Activated naive CD4-positive, alpha-beta T cell (primary cell): ENCODE results near the gene UGT1A4.

ENCODE experiments used
- DNase-seq, 4 experiments: peaks; one replicate each; lab custom pipeline; 2025; lab: John Stamatoyannopoulos, UW

Gene UGT1A4

DNA sequence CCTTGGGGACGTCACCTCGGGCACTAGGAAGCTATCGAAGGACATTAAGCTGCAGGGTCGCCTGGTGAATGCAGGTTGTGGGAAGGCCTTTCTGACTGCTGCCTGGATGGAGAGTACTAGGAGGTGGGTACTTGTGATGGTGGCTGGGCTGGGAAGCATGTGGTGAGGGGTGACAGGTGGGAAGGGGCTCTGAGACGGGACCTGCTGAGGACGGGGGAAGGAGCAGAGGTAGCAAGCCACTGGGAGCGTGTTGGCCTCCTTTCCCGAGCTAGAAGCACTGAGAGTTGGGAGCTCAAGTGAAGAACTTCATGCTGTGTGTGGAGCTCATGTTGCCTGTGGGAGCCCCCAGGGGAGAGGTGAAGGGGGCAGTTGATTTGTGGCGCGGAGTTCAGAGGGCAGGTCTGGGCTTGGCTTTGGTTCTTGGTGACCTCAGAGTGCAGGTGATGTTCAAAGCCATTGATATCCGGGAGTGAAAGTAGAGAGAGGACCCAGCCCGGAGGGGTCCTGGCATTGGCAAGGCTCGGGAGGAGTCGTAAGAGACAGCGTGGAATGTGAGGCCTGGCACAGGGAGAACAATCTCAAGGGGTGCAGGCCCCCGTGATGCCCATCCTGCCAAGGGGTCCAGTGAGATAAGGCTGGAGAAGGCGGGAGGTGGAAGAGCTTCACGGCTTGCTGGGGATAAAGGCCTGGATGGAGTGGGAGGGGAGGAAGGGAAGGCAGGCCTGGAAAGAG is 72.8 kb downstream of the UGT1A4 start:
- no peak for DNase-seq

DNA sequence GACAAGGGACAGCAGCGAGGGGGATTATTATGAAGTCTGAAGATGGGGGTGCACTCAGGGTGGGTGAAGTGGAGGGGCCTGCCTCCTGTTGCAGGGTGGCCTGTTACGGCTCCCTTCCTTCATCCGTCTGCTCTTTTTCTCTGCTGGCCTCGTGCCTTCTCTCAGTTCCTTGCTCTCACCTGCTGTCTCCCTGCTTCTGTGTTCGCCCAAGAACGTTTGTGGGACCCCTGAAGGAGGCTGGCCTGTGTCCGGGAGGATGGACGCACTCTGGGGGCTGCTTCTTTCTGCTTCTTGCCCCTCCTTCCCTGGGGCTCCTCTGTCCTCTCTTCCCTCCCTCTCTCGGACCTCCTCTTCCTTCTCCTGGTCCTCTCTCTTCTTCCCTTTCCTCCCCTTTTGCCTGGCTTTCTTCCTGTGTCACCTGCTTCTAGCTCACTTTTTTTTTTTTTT is 73.4 kb downstream of the UGT1A4 start:
- DNase-seq: no peak

DNA sequence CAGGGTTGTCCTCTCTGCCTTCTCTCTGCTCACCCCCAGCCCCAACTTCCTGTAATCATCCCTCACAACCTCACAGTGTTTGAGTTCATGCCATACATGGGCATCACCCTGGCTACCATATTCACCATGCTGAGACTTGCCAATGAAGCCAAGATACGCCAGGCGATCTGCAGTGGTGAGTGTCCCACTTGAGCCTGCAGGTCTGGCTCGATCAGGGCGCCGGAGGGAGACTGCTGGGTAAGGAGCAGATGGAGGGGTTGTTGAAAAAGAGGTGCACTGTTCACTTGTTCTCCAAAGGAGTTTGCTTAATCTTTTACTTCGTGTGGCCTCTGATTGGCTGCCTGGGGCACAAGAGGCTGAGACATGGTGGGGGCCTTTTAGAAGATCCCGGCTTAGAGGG is 74.2 kb downstream of the UGT1A4 start:
- DNase-seq: no peak

DNA sequence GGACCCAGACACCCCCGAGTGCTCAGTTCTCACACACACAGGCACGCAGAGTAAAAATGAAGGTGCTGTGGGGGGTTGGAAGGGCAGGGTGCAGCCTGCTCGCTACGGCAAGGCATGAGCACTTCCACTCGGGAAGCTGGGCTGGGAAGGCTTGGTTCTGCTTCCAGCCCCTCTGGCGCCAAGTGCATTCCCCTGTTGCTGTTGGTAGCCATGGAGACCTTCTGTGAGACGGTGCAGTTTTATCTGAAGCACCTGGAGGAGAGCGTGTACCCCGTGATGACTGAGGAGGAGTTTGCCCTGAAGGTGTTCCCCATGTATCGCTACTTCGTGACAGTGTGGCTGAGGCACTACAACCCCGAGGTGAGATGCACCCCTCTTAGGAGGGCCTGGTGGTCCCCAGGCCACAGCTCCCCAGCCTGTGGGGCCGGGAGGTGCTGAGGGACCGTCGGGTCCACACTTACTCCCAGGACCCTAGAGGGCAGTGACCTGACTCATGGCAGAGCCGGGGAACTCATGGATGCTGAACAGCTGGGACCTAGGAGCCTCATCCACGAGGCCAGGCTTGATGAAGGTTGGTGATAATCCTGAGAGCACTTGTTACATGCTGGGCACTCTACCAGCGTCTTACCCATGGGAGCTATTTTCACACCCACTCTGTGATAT is 75.1 kb downstream of the UGT1A4 start:
- DNase-seq: no peak

DNA sequence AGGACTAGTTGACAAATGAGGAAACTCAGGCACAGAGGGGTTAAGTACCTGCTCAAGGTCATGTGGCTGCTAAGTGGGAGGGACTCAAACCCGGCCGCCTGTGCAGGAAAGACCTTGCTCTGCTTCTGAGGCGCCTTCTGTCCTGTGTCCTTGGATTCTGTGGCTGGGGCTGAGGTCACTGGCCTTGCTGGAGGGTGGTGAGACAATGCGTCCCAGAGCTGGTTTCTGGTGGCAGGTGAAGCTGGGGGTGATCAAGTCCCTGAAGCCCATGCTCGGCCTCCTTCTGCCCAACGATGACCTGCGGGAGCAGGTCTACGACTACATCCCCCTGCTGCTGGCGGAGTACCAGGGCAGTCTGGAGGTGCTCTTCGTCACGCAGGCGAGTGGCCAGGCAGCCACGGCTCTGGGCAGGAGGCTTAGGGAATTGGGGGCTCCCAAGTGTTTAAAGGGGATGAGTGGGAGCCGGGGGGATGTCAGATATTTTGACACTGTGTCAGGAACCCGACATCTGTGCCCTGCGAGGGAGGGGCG is 75.7 kb downstream of the UGT1A4 start:
- no peak for DNase-seq

DNA sequence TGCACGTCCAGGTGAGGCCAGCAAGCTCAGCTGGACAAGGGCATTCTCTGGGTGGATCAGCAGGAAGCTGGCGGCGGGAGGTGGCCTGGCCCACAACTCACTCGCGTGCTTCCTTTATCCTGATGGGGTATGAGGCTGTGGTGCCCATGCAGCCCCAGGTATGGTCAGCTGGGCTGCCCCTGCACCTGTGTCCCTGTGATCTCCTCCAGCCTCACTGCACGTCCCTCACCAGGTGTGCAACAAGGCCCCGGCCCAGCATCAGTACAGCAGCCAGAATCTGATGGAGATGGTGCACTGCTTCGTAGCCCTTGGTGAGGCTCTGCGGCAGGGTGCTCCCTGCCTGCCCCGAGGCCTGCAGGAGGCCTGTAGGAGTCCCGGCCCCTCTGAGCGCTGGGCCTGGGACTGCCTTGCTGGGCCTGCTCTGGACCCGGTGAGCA is 77.2 kb downstream of the UGT1A4 start:
- DNase-seq: no peak

DNA sequence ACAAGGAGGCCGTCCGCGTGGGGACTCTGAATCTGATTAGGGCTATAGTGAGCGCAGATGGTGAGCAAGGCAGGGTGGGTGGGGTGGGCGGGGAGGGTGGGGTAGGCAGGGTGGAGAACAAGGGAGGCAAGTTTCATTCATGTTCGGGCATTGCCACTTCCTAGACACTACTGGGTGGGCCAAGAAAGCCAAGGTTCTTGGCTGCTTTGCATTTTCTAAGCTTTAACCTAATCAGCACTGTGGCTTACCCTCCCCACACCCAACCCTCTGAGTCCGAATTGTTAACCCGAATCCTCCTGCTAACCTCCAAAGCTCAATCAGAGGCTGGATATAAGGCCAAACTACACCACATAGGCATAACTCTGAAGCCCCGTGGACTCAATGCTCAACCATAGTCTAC is 77.7 kb downstream of the UGT1A4 start:
- no peak for DNase-seq

DNA sequence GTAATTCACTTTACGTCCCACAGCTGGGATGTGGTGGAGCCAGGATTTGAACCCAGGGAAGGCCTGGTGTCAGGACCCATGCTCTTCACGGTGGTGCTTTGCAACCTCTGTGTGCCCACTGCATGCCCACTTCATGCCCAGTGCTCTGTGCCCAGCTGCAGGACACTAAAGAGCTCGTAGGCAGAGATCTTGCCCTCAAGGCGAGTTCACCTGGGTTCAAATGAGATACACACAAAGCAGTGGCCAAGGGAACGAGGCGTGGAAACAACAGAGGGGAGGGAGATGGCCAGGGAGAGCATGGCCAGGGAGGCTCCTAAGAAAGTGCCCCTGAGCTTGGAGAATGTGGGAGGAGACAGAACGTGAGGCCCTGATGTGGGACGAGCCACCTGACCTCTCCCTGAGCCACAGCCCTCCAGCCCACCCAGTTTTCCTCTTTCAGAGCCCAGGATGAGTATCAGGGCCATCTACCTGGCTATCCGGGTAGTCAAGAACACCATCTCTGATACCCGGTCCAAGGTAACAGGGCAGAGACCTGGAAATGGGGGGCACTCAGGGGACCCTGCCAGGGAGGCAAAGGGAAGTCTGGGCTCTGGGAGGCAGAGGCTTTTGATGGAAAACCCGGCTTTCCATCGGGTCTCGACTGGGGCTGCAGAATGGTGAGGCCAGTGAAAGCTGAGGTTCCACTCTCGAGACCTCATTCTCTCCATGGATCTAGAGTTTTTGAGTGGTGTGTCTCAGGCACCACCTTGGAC is 80.0 kb downstream of the UGT1A4 start:
- no peak for DNase-seq

DNA sequence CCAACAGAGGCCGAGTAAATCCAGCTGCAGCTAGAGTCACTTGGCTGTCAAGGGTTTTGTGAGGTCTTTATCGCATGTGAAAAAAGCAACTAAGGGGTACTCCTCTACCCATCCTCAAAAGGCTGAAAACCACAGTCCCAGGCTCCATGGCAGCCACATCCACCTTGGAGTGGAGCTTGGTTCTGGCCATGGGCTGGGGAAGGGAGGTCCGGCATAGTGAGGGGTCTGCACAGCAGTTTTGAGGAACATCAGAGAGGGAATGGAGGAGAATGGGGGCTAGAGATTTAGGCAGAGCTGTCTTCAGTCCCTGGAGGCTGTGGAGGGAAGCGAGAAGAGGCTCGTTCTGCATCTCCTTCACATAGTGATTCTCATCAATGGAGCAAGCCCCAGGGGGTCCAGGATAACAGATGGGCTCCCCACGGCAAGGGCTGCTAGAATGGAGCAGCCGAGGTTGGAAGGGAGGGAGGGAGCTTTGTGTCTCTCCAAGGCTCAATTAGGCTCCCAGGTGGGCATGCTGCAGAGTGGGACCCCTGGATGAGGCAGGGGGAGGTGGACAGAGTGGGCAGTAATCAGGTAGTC is 80.6 kb downstream of the UGT1A4 start:
- DNase-seq: no peak

DNA sequence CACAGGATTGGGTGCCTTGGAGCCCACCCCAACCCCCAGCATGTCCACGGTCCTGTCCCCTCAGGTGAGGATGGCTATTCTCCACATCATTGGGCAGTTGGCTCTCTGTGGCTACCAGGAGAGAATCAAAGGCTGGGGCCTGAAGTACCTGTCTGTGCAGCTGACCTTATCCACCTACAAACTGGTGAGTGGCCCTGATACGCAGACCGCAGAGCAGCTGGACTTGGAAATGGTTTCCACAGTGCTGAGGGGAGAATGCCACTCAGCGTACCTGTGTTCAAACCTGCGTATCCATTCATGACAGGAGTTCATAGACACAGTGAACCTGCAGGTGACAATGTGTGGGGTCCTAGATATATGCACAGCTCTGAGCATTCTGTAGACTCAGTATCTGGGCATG is 81.2 kb downstream of the UGT1A4 start:
- DNase-seq: no peak

DNA sequence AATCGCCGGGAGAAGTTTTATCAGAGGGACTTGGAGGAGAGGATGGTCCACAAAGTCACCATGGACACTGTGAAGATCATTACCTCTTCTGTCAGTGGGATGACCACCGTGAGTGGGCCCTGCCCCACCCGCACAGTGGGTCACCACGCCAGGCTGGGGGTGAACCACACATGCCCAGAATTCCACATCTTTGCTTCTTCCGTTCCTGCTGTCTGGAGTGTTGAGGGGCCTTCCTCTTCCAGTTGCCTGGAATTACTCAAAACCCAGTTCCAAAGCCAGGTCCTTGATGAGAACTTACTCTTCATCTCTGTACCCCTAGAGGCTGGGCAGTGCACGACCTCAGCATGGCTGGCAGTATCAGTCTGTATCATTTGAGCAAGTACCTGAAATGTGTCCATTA is 81.7 kb downstream of the UGT1A4 start:
- DNase-seq: no peak

DNA sequence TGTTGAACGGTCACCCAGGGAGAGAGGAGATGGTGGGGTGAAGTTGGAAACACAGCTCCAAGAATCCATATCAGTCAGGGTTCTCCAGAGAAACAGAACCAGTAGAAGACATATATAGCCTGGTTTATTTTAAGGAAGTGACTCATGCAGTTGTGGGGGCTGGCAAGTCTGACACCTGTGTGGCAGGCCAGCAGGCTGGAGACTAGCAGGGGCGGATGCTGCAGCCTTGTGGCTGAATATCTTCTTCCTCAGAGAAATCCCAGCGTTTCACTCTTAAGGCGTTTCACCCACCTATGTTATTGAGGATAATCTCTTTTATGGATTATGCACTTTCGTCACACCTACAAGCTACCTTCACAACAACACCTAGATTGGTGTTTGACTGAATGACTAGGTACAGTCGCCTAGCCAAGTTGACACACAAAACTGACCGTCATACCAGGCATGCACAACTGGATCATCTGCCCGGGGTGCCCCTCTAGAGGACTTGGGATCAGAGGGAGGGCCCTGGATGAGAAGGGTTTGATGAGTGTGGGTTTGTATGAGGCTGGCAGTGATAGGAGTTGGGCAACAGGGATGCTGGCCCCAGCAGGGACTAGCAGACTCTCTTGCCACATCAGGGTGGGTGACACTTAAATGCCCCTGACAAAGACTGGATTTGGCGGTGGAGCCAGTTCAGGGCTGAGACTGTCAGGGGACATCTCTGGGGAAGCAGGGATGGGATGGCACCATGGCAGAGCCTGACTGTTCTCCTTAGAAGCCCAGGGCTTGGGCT is 83.0 kb downstream of the UGT1A4 start:
- DNase-seq: no peak

DNA sequence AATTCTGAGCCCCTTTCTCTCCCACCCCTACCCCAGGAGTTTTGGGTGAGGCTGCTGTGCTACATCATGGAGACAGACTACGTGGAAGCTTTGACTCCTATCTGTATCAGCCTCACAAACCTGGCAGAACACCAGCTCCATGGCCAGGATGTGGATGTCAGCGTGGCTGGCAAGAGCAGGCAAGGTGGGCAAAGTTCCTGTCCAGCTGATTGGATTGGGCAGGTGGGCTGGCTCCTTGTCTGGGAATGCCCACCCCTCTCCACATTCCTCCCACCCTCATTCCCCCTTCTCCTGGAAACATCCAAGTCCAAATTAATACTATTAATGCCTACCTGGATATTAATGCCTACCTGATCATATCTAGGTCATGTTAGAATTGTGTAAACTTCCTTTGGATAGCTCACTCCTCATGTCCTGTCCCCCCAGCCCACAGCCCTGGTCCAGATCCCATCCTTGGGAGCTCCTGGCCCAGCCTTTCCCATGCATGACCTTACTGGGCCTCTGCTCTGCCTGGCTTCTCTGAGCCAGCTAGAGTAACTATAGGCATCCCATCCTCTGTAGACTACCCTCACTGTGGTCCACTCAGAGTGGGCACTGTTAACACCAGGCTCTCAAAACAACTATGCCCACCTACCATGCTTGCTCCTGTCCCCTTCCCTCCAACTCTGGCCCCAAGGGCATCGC is 83.7 kb downstream of the UGT1A4 start:
- DNase-seq: no peak

DNA sequence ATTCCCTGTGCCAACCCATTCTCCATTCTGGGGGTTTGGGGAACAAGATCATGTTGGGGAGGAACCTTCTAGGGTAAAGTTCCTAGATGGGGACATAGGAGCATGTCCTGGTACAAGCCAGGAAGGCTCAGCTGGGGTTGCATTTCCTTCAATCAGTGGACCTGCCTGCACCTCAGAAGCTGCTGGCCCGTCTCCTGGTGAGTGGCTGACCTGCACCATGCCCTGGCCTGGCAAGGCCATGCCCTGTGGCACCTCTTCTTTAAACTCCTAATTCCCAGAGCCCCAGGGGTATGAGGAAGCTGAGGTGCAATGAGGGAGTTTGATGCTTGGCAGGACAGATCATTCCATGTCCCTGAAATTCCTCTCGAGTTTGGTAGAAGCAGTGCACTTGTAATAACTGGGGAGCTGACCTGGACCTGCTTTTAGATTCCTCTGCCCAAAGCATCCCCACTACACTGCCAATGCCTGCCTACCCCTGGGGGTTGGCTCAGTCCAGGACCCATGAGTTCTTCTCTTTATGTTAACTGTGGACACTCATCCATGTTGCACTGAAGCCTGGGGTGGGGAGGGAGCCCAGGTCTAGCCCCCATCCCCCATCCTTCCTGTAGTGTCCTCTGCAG is 84.9 kb downstream of the UGT1A4 start:
- no peak for DNase-seq

DNA sequence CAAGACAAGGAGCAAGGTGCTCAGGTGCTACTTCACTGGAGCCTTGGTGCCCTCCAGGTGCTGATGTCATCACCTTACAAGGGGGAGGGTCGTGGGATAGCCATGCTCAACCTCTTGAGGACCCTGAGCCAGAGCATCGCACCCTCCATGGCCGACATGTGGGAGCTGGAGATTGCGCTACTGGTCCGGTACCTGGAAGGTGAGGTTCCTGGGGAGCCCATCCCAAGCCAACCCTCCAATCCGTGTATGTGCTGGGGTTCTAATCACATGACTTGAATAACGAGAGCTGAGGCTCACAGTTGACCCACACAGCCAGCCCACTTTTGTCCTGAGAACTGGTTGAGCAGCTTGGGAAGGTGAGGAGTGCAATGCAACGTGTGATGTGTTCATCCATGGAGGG is 85.5 kb downstream of the UGT1A4 start:
- DNase-seq: no peak

DNA sequence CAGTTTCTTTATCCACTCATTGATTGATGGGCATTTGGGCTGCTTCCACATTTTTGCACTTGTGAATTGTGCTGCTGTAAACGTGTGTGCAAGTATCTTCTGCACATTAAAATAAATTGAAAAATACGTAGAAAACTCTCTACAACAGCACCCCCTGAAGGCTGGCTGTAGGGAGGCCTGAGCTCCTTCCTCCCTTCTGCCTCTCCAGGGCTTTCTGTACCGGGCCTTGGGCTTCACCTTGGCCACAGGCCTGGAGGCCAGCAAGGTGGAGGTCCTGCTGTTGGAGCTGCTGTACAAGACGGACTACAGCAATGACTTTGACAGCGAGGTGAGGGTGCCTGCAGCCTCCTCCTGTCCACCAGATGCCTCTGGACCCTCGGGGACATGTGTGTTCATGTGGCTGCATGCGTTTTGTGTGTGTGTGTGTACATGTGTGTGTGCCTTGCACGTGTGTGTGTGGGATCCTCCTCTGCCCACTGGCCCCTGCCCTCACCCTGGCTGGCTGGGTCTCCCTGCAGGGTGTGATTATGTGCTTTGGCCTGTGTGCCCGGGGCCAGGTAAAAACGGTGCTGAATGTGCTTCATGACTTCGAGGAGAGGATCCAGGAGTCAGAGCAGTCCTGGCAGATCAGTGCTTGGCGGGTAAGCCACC is 88.8 kb downstream of the UGT1A4 start:
- DNase-seq: no peak

DNA sequence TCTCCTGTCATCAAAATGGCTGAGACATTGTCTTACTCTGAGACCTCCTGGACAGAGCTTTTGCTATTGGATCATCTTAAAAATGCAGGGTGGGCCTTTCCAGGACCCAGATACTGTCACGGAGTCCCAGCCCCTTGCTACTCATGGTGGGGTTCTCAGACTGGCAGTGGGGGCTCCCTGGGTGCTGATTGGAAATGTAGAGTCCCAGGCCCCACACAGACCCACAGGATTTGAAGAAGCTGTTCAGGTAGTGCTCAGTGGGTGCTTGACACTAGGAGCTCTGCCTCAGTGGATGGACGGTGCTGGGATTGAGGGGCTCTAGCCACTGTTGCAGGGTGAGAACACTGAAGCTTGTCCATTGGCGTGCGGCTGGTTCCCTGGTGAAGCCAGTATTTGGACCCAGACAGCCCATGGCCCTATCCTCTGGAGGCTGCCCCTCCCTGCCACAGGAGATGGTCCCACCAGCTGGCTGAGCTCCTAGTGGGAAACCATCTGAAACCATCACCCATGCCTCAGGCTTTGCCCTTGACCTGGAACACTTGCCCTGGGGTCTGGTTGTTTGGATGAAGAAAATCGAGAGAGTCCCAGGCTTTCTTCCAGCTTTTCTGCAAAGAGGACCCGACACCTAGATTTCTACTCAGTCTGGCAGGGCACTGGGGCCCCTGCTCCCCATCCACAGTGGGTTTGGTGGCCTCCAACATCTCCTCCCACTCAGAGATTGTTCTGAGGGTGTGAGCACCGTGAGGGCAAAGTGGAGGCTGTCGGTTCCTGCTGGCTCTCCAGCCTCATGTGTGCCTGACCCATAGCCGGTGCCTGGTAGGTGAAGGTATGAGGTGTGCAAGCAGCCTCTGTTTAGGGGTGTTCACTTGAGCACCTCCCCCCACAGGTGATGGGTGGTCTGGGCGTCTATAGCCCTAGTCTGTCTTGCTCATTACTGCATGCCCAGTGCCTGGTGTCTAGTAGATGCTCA is 89.7 kb downstream of the UGT1A4 start:
- no peak for DNase-seq

DNA sequence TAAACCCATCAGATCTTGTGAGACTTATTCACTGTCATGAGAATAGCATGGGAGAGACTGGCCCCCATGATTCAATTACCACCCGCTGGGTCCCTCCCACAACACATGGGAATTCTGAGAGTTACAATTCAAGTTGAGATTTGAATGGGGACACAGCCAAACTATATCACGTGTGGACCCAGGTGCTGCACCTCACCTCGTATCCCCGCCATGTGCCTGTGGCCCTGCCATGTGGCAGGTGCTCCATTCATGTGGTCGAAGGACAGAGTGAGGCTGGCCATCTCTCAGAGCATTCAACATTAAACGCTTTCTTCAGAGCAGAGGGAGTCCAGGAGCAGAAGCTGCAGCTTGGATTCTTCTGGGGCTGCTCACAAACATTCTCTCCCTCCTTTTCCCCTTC is 91.8 kb downstream of the UGT1A4 start:
- DNase-seq: no peak

DNA sequence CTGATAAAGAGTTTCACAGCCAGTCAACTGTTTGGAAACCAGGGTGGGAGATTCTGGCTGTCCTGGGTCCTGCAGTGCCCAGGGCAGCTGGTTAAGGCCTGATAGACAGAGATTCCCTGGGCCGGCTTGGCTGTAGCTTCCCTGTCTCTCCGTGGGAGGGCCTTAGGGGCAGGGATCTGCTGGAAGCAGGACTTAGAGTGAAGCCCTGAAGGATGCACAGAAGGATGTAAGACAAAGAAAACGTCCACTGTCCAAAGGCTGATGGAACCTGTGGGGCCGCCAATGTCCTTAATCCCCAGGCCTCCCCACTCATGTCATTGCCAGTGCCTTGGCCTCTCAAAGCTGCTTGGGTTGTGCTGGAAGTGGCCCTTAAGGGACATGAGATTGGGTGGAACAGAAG is 92.6 kb downstream of the UGT1A4 start:
- no peak for DNase-seq
